Psoas muscle (tissue), 8 donors: Measurements from ENCODE around the gene CPTP. TPM values are rescaled to one million over a fixed set of nuclear protein-coding genes. Genes with fewer than 3 reads are reported as not detected.

Experiments
- ATAC-seq, 4 donors: fragments of 200-7000 bp; cut with Tn5 transposase; one replicate each; pipeline ENCODE4 v1.9.1; 2020; ENCODE audit warnings: moderate library complexity in 3 of 4, mild to moderate bottlenecking in 2 of 4
- DNase-seq, 2 donors: peaks; one replicate each; pipeline ENCODE4 v3.0.0-alpha.2; 2020
- H3K27ac ChIP-seq: fragments of 200-600 bp; one replicate; pipeline ENCODE4 v1.8.0; 2022
- H3K27me3 ChIP-seq, 3 donors: fragments of 200-600 bp in 1 of 3; one replicate each; pipeline versions ENCODE4 v1.6.1 to v1.8.0; 2013 to 2022; ENCODE audit warnings: low read length in 2 of 3, mild to moderate bottlenecking in 2 of 3, moderate library complexity in 1 of 3; ENCODE audit not compliant: insufficient read depth in 3 of 3
- H3K36me3 ChIP-seq, 2 donors: fragments of 200-600 bp in 1 of 2; one replicate each; pipeline versions ENCODE4 v1.6.1 to v1.8.0; 2013 to 2022; ENCODE audit warnings: low read depth in 1 of 2, mild to moderate bottlenecking in 1 of 2, moderate library complexity in 1 of 2; ENCODE audit not compliant: insufficient read depth in 1 of 2
- H3K4me1 ChIP-seq: fragments of 200-600 bp; one replicate; pipeline ENCODE4 v1.8.0; 2022
- H3K4me3 ChIP-seq: fragments of 200-600 bp; one replicate; pipeline ENCODE4 v1.8.0; 2022; ENCODE audit warnings: mild to moderate bottlenecking
- H3K9me3 ChIP-seq: fragments of 200-600 bp; one replicate; pipeline ENCODE4 v1.8.0; 2022
- WGBS, 3 donors: extraction: QIAGEN DNeasy Blood & Tissue Kit; methylation state at CpG; one replicate each; pipeline versions ENCODE4 v1.1.6 to v1.1.7; 2013; 5-methylcytosine and 5-hydroxymethylcytosine counted together
- intact Hi-C, 2 donors: fragments of 100-400 bp; cut with DNase I; formaldehyde crosslinking; loops; one replicate each; pipeline versions ENCODE4 v1.11.0 to v1.14.2; 2022
- polyA plus RNA-seq, 3 donors: library from polyadenylated mRNA; stranded (reverse); fragments of 200-250 nt; gene quantifications; one replicate each; pipeline ENCODE4 v1.2.3, GENCODE V29; 2013
- total RNA-seq, 4 donors: library from RNA; stranded (reverse); fragmentation: NEBNext Ultra II Directional in 2 of 4; extraction: Animal tissue kit (Norgen Biotek cat#: 25700) in 2 of 4; gene quantifications; one replicate each; pipeline versions ENCODE4 v1.2.1 to v1.2.4, GENCODE V29; 2021 to 2023
- TF ChIP-seq, protein P1 (sequence below): fragments of 200-600 bp; IDR thresholded peaks from one replicate; pipeline ENCODE4 v1.8.0; 2022; ENCODE audit warnings: antibody characterized with exemption
- donor health status: healthy with polysubstance abuse.
- donor health status: DM: no; HTN: no; CAD: no; lungs with moderate emphysema.
- donor health status: Bipolar disorder and iron deficiency.
- donor health status: healthy.
- donor health status: DM: yes; HTN: yes; CAD: no.
- donor health status: DM: no; HTN: no; CAD: no.
- donor health status: DM: no; HTN: no; CAD: no.
- donor health status: DM: yes; HTN: yes; CAD: no.

CPTP gene
- total and polyA plus RNA-seq, 7 donors, result 18.2 to 39.5 (median 31.3) TPM

DNA sequence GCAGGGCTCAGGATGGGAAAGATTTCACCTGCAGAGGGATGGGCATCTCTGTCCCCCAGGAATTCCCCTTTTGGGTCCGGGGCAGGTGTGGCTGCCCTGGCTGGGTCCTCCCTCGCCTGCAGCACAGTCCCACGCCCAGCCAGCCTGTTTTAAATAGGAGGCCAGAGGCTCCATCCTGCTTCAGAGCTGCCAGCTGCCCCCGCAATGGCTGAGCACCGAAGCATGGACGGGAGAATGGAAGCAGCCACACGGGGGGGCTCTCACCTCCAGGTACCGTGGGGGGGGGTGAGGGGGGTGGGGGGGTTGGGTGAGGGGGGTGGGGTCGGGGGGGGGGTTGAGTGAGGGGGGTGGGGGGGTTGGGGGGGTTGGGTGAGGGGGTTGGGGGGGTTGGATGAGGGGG lies 40.8 kb upstream of the CPTP start:
- Histone ChIP-seq H3K4me3 (no peak overlapping the region), H3K4me1 (no peaks in the 10 kb centered on the region), H3K27ac (no peak overlapping the region), H3K9me3 (no peaks in the 10 kb centered on the region), H3K36me3 (no peaks in the 10 kb centered on the region), H3K27me3 (peaks cover 0 to 33% (median 4%) of the 10 kb centered on the region in 3 donors)
- DNase-seq, result no peak
- TF ChIP-seq, protein P1, sequence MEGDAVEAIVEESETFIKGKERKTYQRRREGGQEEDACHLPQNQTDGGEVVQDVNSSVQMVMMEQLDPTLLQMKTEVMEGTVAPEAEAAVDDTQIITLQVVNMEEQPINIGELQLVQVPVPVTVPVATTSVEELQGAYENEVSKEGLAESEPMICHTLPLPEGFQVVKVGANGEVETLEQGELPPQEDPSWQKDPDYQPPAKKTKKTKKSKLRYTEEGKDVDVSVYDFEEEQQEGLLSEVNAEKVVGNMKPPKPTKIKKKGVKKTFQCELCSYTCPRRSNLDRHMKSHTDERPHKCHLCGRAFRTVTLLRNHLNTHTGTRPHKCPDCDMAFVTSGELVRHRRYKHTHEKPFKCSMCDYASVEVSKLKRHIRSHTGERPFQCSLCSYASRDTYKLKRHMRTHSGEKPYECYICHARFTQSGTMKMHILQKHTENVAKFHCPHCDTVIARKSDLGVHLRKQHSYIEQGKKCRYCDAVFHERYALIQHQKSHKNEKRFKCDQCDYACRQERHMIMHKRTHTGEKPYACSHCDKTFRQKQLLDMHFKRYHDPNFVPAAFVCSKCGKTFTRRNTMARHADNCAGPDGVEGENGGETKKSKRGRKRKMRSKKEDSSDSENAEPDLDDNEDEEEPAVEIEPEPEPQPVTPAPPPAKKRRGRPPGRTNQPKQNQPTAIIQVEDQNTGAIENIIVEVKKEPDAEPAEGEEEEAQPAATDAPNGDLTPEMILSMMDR, result no peak
- intact Hi-C loops, result no loop called here
- 5 to 8% (median 8%) methylated on average over 5 to 8 of the region's 9 CpGs for WGBS, 3 donors
- no peak for ATAC-seq

DNA sequence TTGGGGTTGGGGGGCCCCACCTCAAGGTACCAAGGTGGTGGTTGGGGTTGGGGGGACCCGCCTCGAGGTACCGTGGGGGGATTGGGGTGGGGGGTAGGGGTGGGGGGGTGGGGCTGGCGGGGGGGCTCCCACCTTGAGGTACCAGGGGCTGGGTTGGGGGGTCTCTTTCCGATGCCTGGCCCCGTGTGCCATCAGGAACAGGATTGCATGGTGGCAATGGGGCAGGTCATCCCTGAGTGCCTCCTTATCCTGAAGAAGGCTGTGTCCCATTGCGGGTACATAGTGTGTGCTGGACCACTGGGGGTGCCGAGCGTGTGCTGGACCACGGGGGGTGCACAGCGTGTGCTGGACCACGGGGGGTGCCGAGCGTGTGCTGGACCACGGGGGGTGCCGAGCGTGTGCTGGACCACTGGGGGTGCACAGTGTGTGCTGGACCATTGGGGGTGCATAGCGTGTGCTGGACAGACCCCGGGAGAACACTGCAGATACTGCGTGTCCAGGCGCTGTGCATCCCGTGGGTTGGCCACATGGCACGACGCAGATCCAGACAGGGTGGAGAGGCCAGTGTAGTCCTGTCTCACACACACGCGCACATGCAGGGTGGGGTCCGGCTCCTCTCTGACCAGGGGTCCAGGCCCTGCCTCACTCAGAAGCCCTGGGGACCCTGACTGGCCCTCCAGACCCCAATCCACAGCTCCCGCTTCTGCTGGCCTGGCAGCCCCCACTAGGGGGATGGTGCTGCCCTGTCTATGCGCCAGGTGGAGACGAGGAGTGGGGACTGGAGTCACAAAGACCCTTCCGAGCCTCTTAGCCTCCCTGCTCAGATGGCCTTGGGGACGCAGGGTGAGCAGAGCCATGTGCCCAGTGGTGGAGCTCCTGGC lies 40.1 kb upstream of the CPTP start:
- ATAC-seq, result no peak
- Histone ChIP-seq H3K4me3 (no peak overlapping the region), H3K36me3 (no peaks in the 10 kb centered on the region), H3K4me1 (no peaks in the 10 kb centered on the region), H3K27me3 (peaks cover 0 to 33% (median 4%) of the 10 kb centered on the region in 3 donors), H3K27ac (no peak overlapping the region), H3K9me3 (no peaks in the 10 kb centered on the region)
- WGBS, 3 donors, result 77 to 80% (median 78%) methylated on average over 26 to 32 of the region's 32 CpGs
- intact Hi-C loops, result no loop called here
- TF ChIP-seq, protein P1, result no peak
- DNase-seq, result peak in 1 of 2 donors; percentile 45

DNA sequence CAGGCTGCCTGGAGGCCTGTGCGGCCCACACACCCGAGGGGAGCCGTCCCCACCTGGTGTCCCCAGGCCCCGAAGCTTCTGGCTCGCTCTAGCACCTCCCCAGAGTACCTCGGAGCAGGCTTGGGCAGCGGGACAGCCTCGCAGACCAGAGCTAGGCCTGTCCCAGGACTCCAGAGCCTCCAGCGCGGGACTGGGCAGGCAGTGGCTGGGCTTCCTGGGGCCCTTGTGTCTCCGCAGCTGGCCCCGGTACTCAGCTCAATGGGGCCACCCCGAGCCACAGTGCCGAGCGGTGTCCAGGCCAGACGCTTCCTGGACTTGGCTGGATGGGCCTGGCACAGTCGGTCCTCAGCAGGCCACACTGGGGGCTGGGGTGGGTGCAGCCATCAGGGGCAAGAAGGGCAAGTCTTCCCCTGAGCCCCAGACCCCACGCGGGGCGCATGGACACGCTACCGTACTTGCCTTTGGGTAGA lies 39.5 kb upstream of the CPTP start:
- DNase-seq (peak in 1 of 2 donors; percentile 46), ATAC-seq (no peak)
- WGBS, 3 donors, result 76 to 87% (median 81%) methylated on average over 15 to 22 of the region's 22 CpGs
- Histone ChIP-seq H3K27ac (no peak overlapping the region), H3K4me3 (no peak overlapping the region), H3K4me1 (no peaks in the 10 kb centered on the region), H3K9me3 (no peaks in the 10 kb centered on the region), H3K36me3 (no peaks in the 10 kb centered on the region), H3K27me3 (peaks cover 0 to 33% (median 4%) of the 10 kb centered on the region in 3 donors)
- TF ChIP-seq, protein P1, result no peak
- intact Hi-C loops, result no loop called here

DNA sequence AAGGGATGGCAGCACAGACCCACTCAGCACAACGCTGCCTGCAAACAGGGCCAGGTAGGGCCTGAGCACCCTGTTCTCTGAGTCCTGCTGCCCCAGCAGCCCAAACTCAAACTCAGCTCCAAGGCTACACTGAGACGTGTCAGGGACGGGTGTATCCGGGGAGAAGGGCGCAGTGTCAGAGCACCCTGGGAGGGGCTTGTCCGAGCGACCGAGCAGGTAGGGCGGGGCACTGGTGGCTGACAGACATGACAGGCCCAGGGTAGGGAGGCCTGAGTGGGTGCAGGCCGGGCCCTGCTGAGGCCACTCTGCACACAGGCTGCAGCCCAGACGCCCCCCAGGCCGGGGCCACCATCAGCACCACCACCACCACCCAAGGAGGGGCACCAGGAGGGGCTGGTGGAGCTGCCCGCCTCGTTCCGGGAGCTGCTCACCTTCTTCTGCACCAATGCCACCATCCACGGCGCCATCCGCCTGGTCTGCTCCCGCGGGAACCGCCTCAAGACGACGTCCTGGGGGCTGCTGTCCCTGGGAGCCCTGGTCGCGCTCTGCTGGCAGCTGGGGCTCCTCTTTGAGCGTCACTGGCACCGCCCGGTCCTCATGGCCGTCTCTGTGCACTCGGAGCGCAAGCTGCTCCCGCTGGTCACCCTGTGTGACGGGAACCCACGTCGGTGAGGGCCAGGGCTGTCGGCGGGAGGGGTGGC lies 38.8 kb upstream of the CPTP start:
- H3K27ac ChIP-seq, result no peak overlapping the region
- ATAC-seq, result no peak
- intact Hi-C loops, result no loop called here
- H3K4me3 ChIP-seq, result no peak overlapping the region
- 48 to 57% (median 57%) methylated on average over 21 to 37 of the region's 37 CpGs for WGBS, 3 donors
- peaks cover 0 to 33% (median 4%) of the 10 kb centered on the region in 3 donors for H3K27me3 ChIP-seq
- peak in 1 of 2 donors; percentile 47 for DNase-seq
- H3K36me3 ChIP-seq, result no peaks in the 10 kb centered on the region
- H3K9me3 ChIP-seq, result no peaks in the 10 kb centered on the region
- TF ChIP-seq, protein P1, result no peak
- no peaks in the 10 kb centered on the region for H3K4me1 ChIP-seq
